Ishikawa (cell line): ENCODE results near the gene LGI4.

Source experiments
- CEBPB ChIP-seq: IDR thresholded peaks from 2 replicates; pipeline ENCODE4 v1.6.1; 2012
- CREB1 ChIP-seq: IDR thresholded peaks from 2 replicates; pipeline ENCODE4 v1.6.1; 2012; ENCODE audit warnings: low read depth
- EGR1 ChIP-seq: IDR thresholded peaks from 2 replicates; pipeline ENCODE4 v1.6.1; 2012
- EP300 ChIP-seq: IDR thresholded peaks from 2 replicates; pipeline ENCODE4 v1.6.1; 2012; ENCODE audit warnings: borderline replicate concordance
- FOXM1 ChIP-seq: IDR thresholded peaks from 2 replicates; pipeline ENCODE4 v1.6.1; 2012; ENCODE audit warnings: low read depth, borderline replicate concordance
- MAX ChIP-seq: IDR thresholded peaks from 2 replicates; pipeline ENCODE4 v1.6.1; 2012
- NFIC ChIP-seq: IDR thresholded peaks from 2 replicates; pipeline ENCODE4 v1.6.1; 2012
- RAD21 ChIP-seq: IDR thresholded peaks from 2 replicates; pipeline ENCODE4 v1.6.1; 2012; ENCODE audit warnings: low read depth
- REST ChIP-seq: IDR thresholded peaks from 2 replicates; pipeline ENCODE4 v1.6.1; 2012; ENCODE audit warnings: low read depth, mild to moderate bottlenecking
- TAF1 ChIP-seq: IDR thresholded peaks from 2 replicates; pipeline ENCODE4 v1.6.1; 2012; ENCODE audit warnings: low read depth, mild to moderate bottlenecking
- TCF12 ChIP-seq: IDR thresholded peaks from 2 replicates; pipeline ENCODE4 v1.6.1; 2012; ENCODE audit warnings: low read depth
- TEAD4 ChIP-seq: IDR thresholded peaks from 2 replicates; pipeline ENCODE4 v1.6.1; 2012
- USF1 ChIP-seq: IDR thresholded peaks from 2 replicates; pipeline ENCODE4 v1.6.1; 2012
- YY1 ChIP-seq: IDR thresholded peaks from 2 replicates; pipeline ENCODE4 v1.6.1; 2012; ENCODE audit warnings: low read depth
- ZBTB7A ChIP-seq: IDR thresholded peaks from 2 replicates; pipeline ENCODE4 v1.6.1; 2012; ENCODE audit warnings: low read depth

The LGI4 gene

GRCh38 chr19:35099897-35100275 is 35.0 kb downstream of the LGI4 start:
- TF ChIP-seq MAX (no peak), TEAD4 (no peak), EGR1 (no peak), USF1 (no peak), ZBTB7A (no peak), CEBPB (no peak), FOXM1 (no peak), TCF12 (no peak), REST (no peak), TAF1 (no peak)

GRCh38 chr19:35099155-35099896 is 35.5 kb downstream of the LGI4 start:
- TF ChIP-seq EGR1 (no peak), CEBPB (no peak), CREB1 (no peak), NFIC (no peak), MAX (no peak), TAF1 (no peak), FOXM1 (no peak), TCF12 (no peak), USF1 (no peak), TEAD4 (no peak), ZBTB7A (no peak)

- TF ChIP-seq CEBPB (no peak), YY1 (no peak), ZBTB7A (no peak), USF1 (no peak), TEAD4 (no peak), REST (no peak), MAX (no peak), RAD21 (no peak), CREB1 (no peak), TAF1 (no peak), FOXM1 (no peak), NFIC (no peak), EP300 (no peak), TCF12 (no peak), EGR1 (no peak)
Observed at GRCh38 chr19:35098413-35099049, 36.3 kb downstream of the LGI4 start.

GRCh38 chr19:35095667-35096368 is 39.0 kb downstream of the LGI4 start:
- no peak for TF ChIP-seq FOXM1
- TF ChIP-seq CREB1, result no peak
- TF ChIP-seq EGR1, result no peak
- no peak for TF ChIP-seq EP300
- TF ChIP-seq RAD21, result no peak
- no peak for TF ChIP-seq MAX
- no peak for TF ChIP-seq USF1
- no peak for TF ChIP-seq REST
- TF ChIP-seq TCF12, result no peak
- no peak for TF ChIP-seq CEBPB
- TF ChIP-seq TEAD4, result no peak
- no peak for TF ChIP-seq YY1
- no peak for TF ChIP-seq TAF1
